ENCODE results near the gene CYTH4.

GRCh38 chr22:37254209-37254866 is 28.0 kb upstream of the CYTH4 start:
- TF ChIP-seq CTCF (conservative IDR thresholded peaks at IDR 0.05; ENCODE audit: low read depth in 2 of 2) (no peak), REST (IDR thresholded peaks at IDR 0.05; ENCODE audit: unreplicated experiment) (no peak), POLR2AphosphoS5 (IDR thresholded peaks at IDR 0.05; ENCODE audit: low read depth) (no peak), EZH2 (IDR thresholded peaks at IDR 0.05; ENCODE audit: low read depth, unreplicated experiment) (no peak), ZNF114 (CRISPR knock-in tag; IDR thresholded peaks at IDR 0.05) (no peak), ETS1 (IDR thresholded peaks at IDR 0.05) (no peak), EZH2phosphoT487 (IDR thresholded peaks at IDR 0.05; ENCODE audit: unreplicated experiment) (no peak), JUNB (IDR thresholded peaks at IDR 0.05; ENCODE audit: unreplicated experiment) (no peak), CREB1 (CRISPR knock-in tag; IDR thresholded peaks at IDR 0.05; ENCODE audit: low read depth) (no peak), ZNF331 (CRISPR knock-in tag; IDR thresholded peaks at IDR 0.05; ENCODE audit: low read depth) (no peak), ZNF462 (CRISPR knock-in tag; IDR thresholded peaks at IDR 0.05) (no peak), NANOG (IDR thresholded peaks at IDR 0.05; ENCODE audit: borderline replicate concordance) (no peak)

All from GM23338 (cell line).